ENCODE results near the gene JAKMIP2. TPM values are rescaled to one million over a fixed set of nuclear protein-coding genes. Genes with fewer than 3 reads are reported as not detected.

JAKMIP2 gene
- total RNA-seq, 3 donors from 2014 or later (not counting 1 experiment from before 2014, with no cell fraction given) = 12.2 to 16.1 (median 14.9) TPM

GRCh38 chr5:147711019-147711418, 71.5 kb downstream of the JAKMIP2 start:
- H3K27ac Mint-ChIP-seq = peak overlapping the region in 1 of 2 donors; percentile 8
- intact Hi-C loops (cut with micrococcal nuclease) = loop anchor here (5.0 kb wide), 1 partner anchor 96 kb away; no protein-coding TSS in a partner anchor
- Histone ChIP-seq H3K27ac (ENCODE audit: low read length) (no peak overlapping the region), H3K4me1 (ENCODE audit: control insufficient read depth, insufficient read depth, low read length) (peaks cover 4% of the 10 kb centered on the region), H3K9me3 (ENCODE audit: control insufficient read depth, insufficient read depth, low read length) (no peaks in the 10 kb centered on the region), H3K27me3 (ENCODE audit: control insufficient read depth, insufficient read depth, low read length) (no peaks in the 10 kb centered on the region), H3K36me3 (ENCODE audit: control insufficient read depth, insufficient read depth, low read length) (no peaks in the 10 kb centered on the region), H3K4me3 (ENCODE audit: low read length) (no peak overlapping the region)
- no peaks in the 10 kb centered on the region for H3K36me3 Mint-ChIP-seq
- no CpG with 5 or more reads among the region's 1 CpG for WGBS (ENCODE audit: insufficient coverage)
- H3K9me3 Mint-ChIP-seq = no peaks in the 10 kb centered on the region
- DNase-seq = no peak
- ATAC-seq = no peak
- TF ChIP-seq, protein P1, sequence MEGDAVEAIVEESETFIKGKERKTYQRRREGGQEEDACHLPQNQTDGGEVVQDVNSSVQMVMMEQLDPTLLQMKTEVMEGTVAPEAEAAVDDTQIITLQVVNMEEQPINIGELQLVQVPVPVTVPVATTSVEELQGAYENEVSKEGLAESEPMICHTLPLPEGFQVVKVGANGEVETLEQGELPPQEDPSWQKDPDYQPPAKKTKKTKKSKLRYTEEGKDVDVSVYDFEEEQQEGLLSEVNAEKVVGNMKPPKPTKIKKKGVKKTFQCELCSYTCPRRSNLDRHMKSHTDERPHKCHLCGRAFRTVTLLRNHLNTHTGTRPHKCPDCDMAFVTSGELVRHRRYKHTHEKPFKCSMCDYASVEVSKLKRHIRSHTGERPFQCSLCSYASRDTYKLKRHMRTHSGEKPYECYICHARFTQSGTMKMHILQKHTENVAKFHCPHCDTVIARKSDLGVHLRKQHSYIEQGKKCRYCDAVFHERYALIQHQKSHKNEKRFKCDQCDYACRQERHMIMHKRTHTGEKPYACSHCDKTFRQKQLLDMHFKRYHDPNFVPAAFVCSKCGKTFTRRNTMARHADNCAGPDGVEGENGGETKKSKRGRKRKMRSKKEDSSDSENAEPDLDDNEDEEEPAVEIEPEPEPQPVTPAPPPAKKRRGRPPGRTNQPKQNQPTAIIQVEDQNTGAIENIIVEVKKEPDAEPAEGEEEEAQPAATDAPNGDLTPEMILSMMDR (IDR thresholded peaks at IDR 0.05) = no peak
- H3K4me1 Mint-ChIP-seq = peaks cover 38 to 42% of the 10 kb centered on the region in 2 donors
- H3K4me3 Mint-ChIP-seq = peak overlapping the region; percentile 74
- H3K27me3 Mint-ChIP-seq (ENCODE audit: low read depth in 2 of 2) = no peaks in the 10 kb centered on the region

GRCh38 chr5:147708708-147709107, 73.8 kb downstream of the JAKMIP2 start:
- H3K27me3 Mint-ChIP-seq (ENCODE audit: low read depth in 2 of 2) = no peaks in the 10 kb centered on the region
- peaks cover 4% of the 10 kb centered on the region for H3K4me1 ChIP-seq (ENCODE audit: control insufficient read depth, insufficient read depth, low read length)
- WGBS (ENCODE audit: insufficient coverage) = 86% methylated on average over 2 of the region's 2 CpGs
- H3K4me1 Mint-ChIP-seq = peaks cover 37 to 40% of the 10 kb centered on the region in 2 donors
- DNase-seq (no peak), ATAC-seq (no peak)
- no peak overlapping the region for H3K27ac Mint-ChIP-seq
- no peaks in the 10 kb centered on the region for H3K27me3 ChIP-seq (ENCODE audit: control insufficient read depth, insufficient read depth, low read length)
- no peak overlapping the region for H3K27ac ChIP-seq (ENCODE audit: low read length)
- intact Hi-C loops (cut with micrococcal nuclease) = no loop called here
- H3K36me3 ChIP-seq (ENCODE audit: control insufficient read depth, insufficient read depth, low read length) = no peaks in the 10 kb centered on the region
- no peaks in the 10 kb centered on the region for H3K36me3 Mint-ChIP-seq
- H3K4me3 Mint-ChIP-seq = no peak overlapping the region
- no peaks in the 10 kb centered on the region for H3K9me3 Mint-ChIP-seq
- TF ChIP-seq, protein P1 (IDR thresholded peaks at IDR 0.05) = no peak
- no peak overlapping the region for H3K4me3 ChIP-seq (ENCODE audit: low read length)
- H3K9me3 ChIP-seq (ENCODE audit: control insufficient read depth, insufficient read depth, low read length) = no peaks in the 10 kb centered on the region

GRCh38 chr5:147704544-147704943, 78.0 kb downstream of the JAKMIP2 start:
- DNase-seq (no peak), ATAC-seq (no peak)
- Histone ChIP-seq H3K27me3 (ENCODE audit: control insufficient read depth, insufficient read depth, low read length) (no peaks in the 10 kb centered on the region), H3K4me3 (ENCODE audit: low read length) (no peak overlapping the region), H3K27ac (ENCODE audit: low read length) (no peak overlapping the region), H3K4me1 (ENCODE audit: control insufficient read depth, insufficient read depth, low read length) (no peaks in the 10 kb centered on the region), H3K9me3 (ENCODE audit: control insufficient read depth, insufficient read depth, low read length) (no peaks in the 10 kb centered on the region), H3K36me3 (ENCODE audit: control insufficient read depth, insufficient read depth, low read length) (no peaks in the 10 kb centered on the region)
- H3K27ac Mint-ChIP-seq = no peak overlapping the region
- no peak overlapping the region for H3K4me3 Mint-ChIP-seq
- TF ChIP-seq, protein P1 (IDR thresholded peaks at IDR 0.05) = no peak
- H3K4me1 Mint-ChIP-seq = peaks cover 15 to 31% of the 10 kb centered on the region in 2 donors
- no peaks in the 10 kb centered on the region for H3K36me3 Mint-ChIP-seq
- H3K9me3 Mint-ChIP-seq = no peaks in the 10 kb centered on the region
- no peaks in the 10 kb centered on the region for H3K27me3 Mint-ChIP-seq (ENCODE audit: low read depth in 2 of 2)
- intact Hi-C loops (cut with micrococcal nuclease) = no loop called here

DNA sequence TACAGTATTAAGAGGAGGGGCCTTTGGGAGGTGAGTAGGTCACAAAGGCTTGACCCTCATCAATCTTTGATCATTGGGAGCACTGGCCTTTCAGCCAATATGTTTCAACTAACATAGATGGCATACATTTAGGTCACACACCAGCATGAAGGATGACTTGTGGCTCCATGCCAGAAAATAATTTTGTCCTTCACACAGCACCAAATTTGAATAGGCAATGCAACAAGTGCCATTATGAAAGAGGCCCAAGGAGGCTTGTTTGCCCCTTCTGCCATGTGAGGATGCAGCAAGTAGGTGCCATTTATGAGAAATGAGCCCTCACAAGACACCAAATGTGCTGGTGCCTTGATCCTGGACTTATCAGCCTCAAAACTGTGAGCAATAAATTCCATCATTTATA, 81.1 kb downstream of the JAKMIP2 start:
- Mint-ChIP-seq H3K9me3 (peaks cover 2% of the 10 kb centered on the region in 2 donors), H3K4me1 (peaks cover 23 to 31% of the 10 kb centered on the region in 2 donors), H3K4me3 (no peak overlapping the region), H3K27me3 (ENCODE audit: low read depth in 2 of 2) (no peaks in the 10 kb centered on the region), H3K27ac (no peak overlapping the region), H3K36me3 (peaks cover 14% of the 10 kb centered on the region)
- ATAC-seq (no peak), DNase-seq (no peak)
- no peak overlapping the region for H3K27ac ChIP-seq (ENCODE audit: low read length)
- H3K36me3 ChIP-seq (ENCODE audit: control insufficient read depth, insufficient read depth, low read length) = no peaks in the 10 kb centered on the region
- intact Hi-C loops (cut with micrococcal nuclease) = no loop called here
- H3K4me3 ChIP-seq (ENCODE audit: low read length) = no peak overlapping the region
- H3K9me3 ChIP-seq (ENCODE audit: control insufficient read depth, insufficient read depth, low read length) = peaks cover 11% of the 10 kb centered on the region
- no peaks in the 10 kb centered on the region for H3K27me3 ChIP-seq (ENCODE audit: control insufficient read depth, insufficient read depth, low read length)
- no peaks in the 10 kb centered on the region for H3K4me1 ChIP-seq (ENCODE audit: control insufficient read depth, insufficient read depth, low read length)
- TF ChIP-seq, protein P1 (IDR thresholded peaks at IDR 0.05) = no peak
